ENCODE data around the gene NUMB.

NUMB gene

GRCh38 chr14:73313151-73313550, 145.2 kb downstream of the NUMB start:
- TF ChIP-seq GATA3 (IDR thresholded peaks at IDR 0.05; ENCODE audit: low read depth, low read length) (no peak), GATA2 (IDR thresholded peaks at IDR 0.05; ENCODE audit: low read depth, low read length) (no peak)

GRCh38 chr14:73312687-73313086, 145.7 kb downstream of the NUMB start:
- TF ChIP-seq GATA3 (IDR thresholded peaks at IDR 0.05; ENCODE audit: low read depth, low read length), result no peak
- no peak for TF ChIP-seq GATA2 (IDR thresholded peaks at IDR 0.05; ENCODE audit: low read depth, low read length)

- TF ChIP-seq GATA2 (IDR thresholded peaks at IDR 0.05; ENCODE audit: low read depth, low read length), result no peak
- no peak for TF ChIP-seq GATA3 (IDR thresholded peaks at IDR 0.05; ENCODE audit: low read depth, low read length)
Observed at GRCh38 chr14:73311708-73312030, 146.7 kb downstream of the NUMB start.

GRCh38 chr14:73307261-73307660, 151.1 kb downstream of the NUMB start:
- TF ChIP-seq GATA3 (IDR thresholded peaks at IDR 0.05; ENCODE audit: low read depth, low read length) (no peak), GATA2 (IDR thresholded peaks at IDR 0.05; ENCODE audit: low read depth, low read length) (no peak)

GRCh38 chr14:73305499-73305898, 152.8 kb downstream of the NUMB start:
- TF ChIP-seq GATA3 (IDR thresholded peaks at IDR 0.05; ENCODE audit: low read depth, low read length), result no peak
- TF ChIP-seq GATA2 (IDR thresholded peaks at IDR 0.05; ENCODE audit: low read depth, low read length), result no peak

GRCh38 chr14:73295198-73295796, 163.0 kb downstream of the NUMB start:
- TF ChIP-seq GATA2 (IDR thresholded peaks at IDR 0.05; ENCODE audit: low read depth, low read length) (no peak), GATA3 (IDR thresholded peaks at IDR 0.05; ENCODE audit: low read depth, low read length) (no peak)

GRCh38 chr14:73293782-73294781, 164.3 kb downstream of the NUMB start:
- no peak for TF ChIP-seq GATA3 (IDR thresholded peaks at IDR 0.05; ENCODE audit: low read depth, low read length)
- no peak for TF ChIP-seq GATA2 (IDR thresholded peaks at IDR 0.05; ENCODE audit: low read depth, low read length)

GRCh38 chr14:73290279-73290678, 168.1 kb downstream of the NUMB start:
- TF ChIP-seq GATA2 (IDR thresholded peaks at IDR 0.05; ENCODE audit: low read depth, low read length) (no peak), GATA3 (IDR thresholded peaks at IDR 0.05; ENCODE audit: low read depth, low read length) (no peak)

- TF ChIP-seq GATA2 (IDR thresholded peaks at IDR 0.05; ENCODE audit: low read depth, low read length) (no peak), GATA3 (IDR thresholded peaks at IDR 0.05; ENCODE audit: low read depth, low read length) (no peak)
Observed at GRCh38 chr14:73289729-73290128, 168.6 kb downstream of the NUMB start.

GRCh38 chr14:73289308-73289707, 169.0 kb downstream of the NUMB start:
- TF ChIP-seq GATA3 (IDR thresholded peaks at IDR 0.05; ENCODE audit: low read depth, low read length) (no peak), GATA2 (IDR thresholded peaks at IDR 0.05; ENCODE audit: low read depth, low read length) (no peak)

GRCh38 chr14:73287071-73287470, 171.3 kb downstream of the NUMB start:
- no peak for TF ChIP-seq GATA2 (IDR thresholded peaks at IDR 0.05; ENCODE audit: low read depth, low read length)
- no peak for TF ChIP-seq GATA3 (IDR thresholded peaks at IDR 0.05; ENCODE audit: low read depth, low read length)

- TF ChIP-seq GATA2 (IDR thresholded peaks at IDR 0.05; ENCODE audit: low read depth, low read length) (no peak), GATA3 (IDR thresholded peaks at IDR 0.05; ENCODE audit: low read depth, low read length) (no peak)
Observed at GRCh38 chr14:73286598-73286997, 171.7 kb downstream of the NUMB start.

GRCh38 chr14:73285979-73286378, 172.4 kb downstream of the NUMB start:
- TF ChIP-seq GATA2 (IDR thresholded peaks at IDR 0.05; ENCODE audit: low read depth, low read length), result no peak
- TF ChIP-seq GATA3 (IDR thresholded peaks at IDR 0.05; ENCODE audit: low read depth, low read length), result no peak

- no peak for TF ChIP-seq GATA2 (IDR thresholded peaks at IDR 0.05; ENCODE audit: low read depth, low read length)
- TF ChIP-seq GATA3 (IDR thresholded peaks at IDR 0.05; ENCODE audit: low read depth, low read length), result no peak
Observed at GRCh38 chr14:73283608-73284379, 174.6 kb downstream of the NUMB start.
